PC-9 (cell line): ENCODE measurements around the gene KCNH1.

Source experiments
- EZH2 ChIP-seq: fragments of 200-600 bp; sonication (generic); IDR thresholded peaks from 2 replicates; pipeline ENCODE4 v1.8.0; 2017; ENCODE audit warnings: antibody characterized with exemption, low read depth
- TF ChIP-seq, protein P1 (sequence below): fragments of 200-600 bp; sonication (generic); conservative IDR thresholded peaks from 2 replicates; pipeline ENCODE4 v1.6.1; 2017; ENCODE audit warnings: mixed run types, antibody characterized with exemption, mild to moderate bottlenecking, moderate library complexity

DNA sequence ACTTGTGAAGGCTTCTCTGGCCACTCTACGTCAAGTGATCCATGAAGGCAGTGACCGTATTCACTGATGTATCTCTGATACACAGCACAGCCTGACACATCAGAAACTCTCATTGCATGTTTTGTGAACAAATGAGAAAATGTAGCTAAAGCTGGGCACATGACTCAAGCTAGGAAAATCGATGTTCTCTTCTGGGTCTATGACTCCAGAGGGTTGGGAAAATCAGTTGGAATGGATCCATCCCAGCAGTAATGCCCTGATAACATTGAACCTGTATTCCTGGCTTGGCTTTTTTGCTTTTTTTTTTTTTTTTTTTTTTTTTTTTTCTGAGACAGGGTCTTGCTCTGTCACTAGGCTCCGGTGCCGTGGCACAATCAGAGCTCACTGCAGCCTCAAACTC, 395.7 kb downstream of the KCNH1 start:
- TF ChIP-seq, protein P1, sequence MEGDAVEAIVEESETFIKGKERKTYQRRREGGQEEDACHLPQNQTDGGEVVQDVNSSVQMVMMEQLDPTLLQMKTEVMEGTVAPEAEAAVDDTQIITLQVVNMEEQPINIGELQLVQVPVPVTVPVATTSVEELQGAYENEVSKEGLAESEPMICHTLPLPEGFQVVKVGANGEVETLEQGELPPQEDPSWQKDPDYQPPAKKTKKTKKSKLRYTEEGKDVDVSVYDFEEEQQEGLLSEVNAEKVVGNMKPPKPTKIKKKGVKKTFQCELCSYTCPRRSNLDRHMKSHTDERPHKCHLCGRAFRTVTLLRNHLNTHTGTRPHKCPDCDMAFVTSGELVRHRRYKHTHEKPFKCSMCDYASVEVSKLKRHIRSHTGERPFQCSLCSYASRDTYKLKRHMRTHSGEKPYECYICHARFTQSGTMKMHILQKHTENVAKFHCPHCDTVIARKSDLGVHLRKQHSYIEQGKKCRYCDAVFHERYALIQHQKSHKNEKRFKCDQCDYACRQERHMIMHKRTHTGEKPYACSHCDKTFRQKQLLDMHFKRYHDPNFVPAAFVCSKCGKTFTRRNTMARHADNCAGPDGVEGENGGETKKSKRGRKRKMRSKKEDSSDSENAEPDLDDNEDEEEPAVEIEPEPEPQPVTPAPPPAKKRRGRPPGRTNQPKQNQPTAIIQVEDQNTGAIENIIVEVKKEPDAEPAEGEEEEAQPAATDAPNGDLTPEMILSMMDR: no peak
- no peak for TF ChIP-seq EZH2
